ENCODE data around the gene MAP7D2. TPM values are rescaled to one million over a fixed set of nuclear protein-coding genes. Genes with fewer than 3 reads are reported as not detected.

Gene MAP7D2
- total RNA-seq, 1 experiment from 2014 or later: 4.0 TPM

DNA sequence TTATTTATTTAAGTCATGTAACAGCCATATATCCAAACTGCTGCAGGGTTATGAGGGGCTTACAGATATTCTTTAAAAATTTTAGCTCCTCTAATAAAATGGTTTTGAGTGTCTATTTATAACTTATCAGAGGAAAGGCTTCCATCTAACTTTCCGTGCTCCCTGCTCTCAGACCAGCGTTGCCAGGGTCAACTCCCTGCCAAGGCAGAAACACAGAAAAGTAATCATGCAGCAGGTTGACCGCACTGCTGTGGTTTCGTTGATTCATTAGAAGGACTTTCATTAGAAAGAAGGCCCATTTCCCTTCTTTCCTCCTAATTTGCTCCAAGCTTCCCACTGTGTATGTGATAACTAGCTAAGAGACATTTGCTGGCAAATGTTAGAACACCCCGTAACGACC is 159.8 kb downstream of the MAP7D2 start:
- BruUV-seq (replicated peaks): no TSS peak
- Mint-ChIP-seq H3K4me1 (ENCODE audit: low read depth, unreplicated experiment) (peaks cover 11% of the 10 kb centered on the region), H3K9me3 (ENCODE audit: low read depth, unreplicated experiment) (no peaks in the 10 kb centered on the region), H3K36me3 (ENCODE audit: insufficient read depth, unreplicated experiment) (no peaks in the 10 kb centered on the region), H3K4me3 (ENCODE audit: low read depth, unreplicated experiment) (no peak overlapping the region), H3K27ac (ENCODE audit: unreplicated experiment) (no peak overlapping the region), H3K27me3 (ENCODE audit: unreplicated experiment) (no peaks in the 10 kb centered on the region)
- DNase-seq: no peak
- CTCF ChIA-PET: no interaction called here
- TF ChIP-seq, protein P1, sequence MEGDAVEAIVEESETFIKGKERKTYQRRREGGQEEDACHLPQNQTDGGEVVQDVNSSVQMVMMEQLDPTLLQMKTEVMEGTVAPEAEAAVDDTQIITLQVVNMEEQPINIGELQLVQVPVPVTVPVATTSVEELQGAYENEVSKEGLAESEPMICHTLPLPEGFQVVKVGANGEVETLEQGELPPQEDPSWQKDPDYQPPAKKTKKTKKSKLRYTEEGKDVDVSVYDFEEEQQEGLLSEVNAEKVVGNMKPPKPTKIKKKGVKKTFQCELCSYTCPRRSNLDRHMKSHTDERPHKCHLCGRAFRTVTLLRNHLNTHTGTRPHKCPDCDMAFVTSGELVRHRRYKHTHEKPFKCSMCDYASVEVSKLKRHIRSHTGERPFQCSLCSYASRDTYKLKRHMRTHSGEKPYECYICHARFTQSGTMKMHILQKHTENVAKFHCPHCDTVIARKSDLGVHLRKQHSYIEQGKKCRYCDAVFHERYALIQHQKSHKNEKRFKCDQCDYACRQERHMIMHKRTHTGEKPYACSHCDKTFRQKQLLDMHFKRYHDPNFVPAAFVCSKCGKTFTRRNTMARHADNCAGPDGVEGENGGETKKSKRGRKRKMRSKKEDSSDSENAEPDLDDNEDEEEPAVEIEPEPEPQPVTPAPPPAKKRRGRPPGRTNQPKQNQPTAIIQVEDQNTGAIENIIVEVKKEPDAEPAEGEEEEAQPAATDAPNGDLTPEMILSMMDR (IDR thresholded peaks at IDR 0.05; ENCODE audit: unreplicated experiment): no peak
- intact Hi-C loops (cut with micrococcal nuclease; ENCODE audit: unreplicated experiment): no loop called here

Small RNA genes lying within 50 kb of the gene (microRNA-seq; reads per million reads assigned to microRNA genes)
- 10.9 reads per million, percentile 35 among the genes with 10 or more reads in this experiment for gene MIR23C

Other genes with a start within 250 kb of the MAP7D2 start
- gene SH3KBP1, start 229.3 kb downstream of the MAP7D2 start, total RNA-seq (2022): 97.9 and 105 TPM in 2 replicates
- gene BCLAF3, start 125.8 kb downstream of the MAP7D2 start, total RNA-seq (2022): 11.1 and 12.7 TPM in 2 replicates
- gene EIF1AX, start 24.9 kb upstream of the MAP7D2 start, total RNA-seq (2022): 127 and 133 TPM in 2 replicates
- gene RPS6KA3, start 150.0 kb upstream of the MAP7D2 start, total RNA-seq (2022): 63.4 and 65.1 TPM in 2 replicates

All from Calu3 (cell line).